ENCODE measurements around the gene KRTAP10-4.
A peak's percentile ranks its signal among the peaks of the same experiment; 100 is the strongest.
"Not testable (repeated sequence)": the region's sequence is repeated elsewhere in the genome, so short reads cannot be mapped to it uniquely, and the experiment has no call there.

The KRTAP10-4 gene

GRCh38 chr21:44582055-44582454, 8.5 kb downstream of the KRTAP10-4 start:
- DNase-seq: no peak

GRCh38 chr21:44583089-44583799, 9.7 kb downstream of the KRTAP10-4 start:
- peak; percentile 80 for DNase-seq

- DNase-seq: peak; percentile 80
Measured at GRCh38 chr21:44583800-44584147, 10.2 kb downstream of the KRTAP10-4 start.

GRCh38 chr21:44585892-44586291, 12.4 kb downstream of the KRTAP10-4 start:
- DNase-seq: no peak

- DNase-seq: no peak
Measured at GRCh38 chr21:44589094-44589493, 15.6 kb downstream of the KRTAP10-4 start.

- DNase-seq: no peak
Measured at GRCh38 chr21:44589586-44590305, 16.2 kb downstream of the KRTAP10-4 start.

- no peak for DNase-seq
Measured at GRCh38 chr21:44590311-44590721, 16.8 kb downstream of the KRTAP10-4 start.

- DNase-seq: not testable (repeated sequence)
Measured at GRCh38 chr21:44590897-44591800, 17.6 kb downstream of the KRTAP10-4 start.

GRCh38 chr21:44591801-44592130, 18.2 kb downstream of the KRTAP10-4 start:
- not testable (repeated sequence) for DNase-seq

GRCh38 chr21:44592446-44593311, 19.1 kb downstream of the KRTAP10-4 start, which contains the start of gene KRTAP10-6:
Gene KRTAP10-6 (minus strand): TSS chr21:44592505. CDS start chr21:44592484, 21 bp downstream.
- no peak for DNase-seq

GRCh38 chr21:44593598-44594405, 20.3 kb downstream of the KRTAP10-4 start:
- DNase-seq: no peak

- DNase-seq: no peak
Measured at GRCh38 chr21:44594406-44594916, 20.9 kb downstream of the KRTAP10-4 start.

GRCh38 chr21:44595524-44595923, 22.0 kb downstream of the KRTAP10-4 start:
- no peak for DNase-seq

GRCh38 chr21:44596068-44596725, 22.7 kb downstream of the KRTAP10-4 start:
- no peak for DNase-seq

- DNase-seq: no peak
Measured at GRCh38 chr21:44598061-44598460, 24.5 kb downstream of the KRTAP10-4 start.

GRCh38 chr21:44599264-44600029, 25.9 kb downstream of the KRTAP10-4 start:
- no peak for DNase-seq

- not testable (repeated sequence) for DNase-seq
Measured at GRCh38 chr21:44600118-44600978, 26.8 kb downstream of the KRTAP10-4 start, which contains the start of gene KRTAP10-7. Gene KRTAP10-7 (plus strand): TSS chr21:44600597. CDS start chr21:44600622, 25 bp downstream.

- not testable (repeated sequence) for DNase-seq
Measured at GRCh38 chr21:44601091-44601490, 27.6 kb downstream of the KRTAP10-4 start.

Data from NCI-H1417 treated with DMSO at 0.1 percent for 48 hours (cell line).